GM10266 (cell line): ENCODE data around the gene FAM20C.

Experiments
- DNase-seq: peaks from one replicate; pipeline ENCODE4 v3.0.0; 2012; ENCODE audit errors: extremely low spot score
- TF ChIP-seq, protein P1 (sequence below): IDR thresholded peaks from 2 replicates; pipeline ENCODE4 v1.5.1; 2012; ENCODE audit warnings: mild to moderate bottlenecking, low read depth; ENCODE audit not compliant: control insufficient read depth, insufficient read depth; ENCODE audit errors: missing control alignments

The FAM20C gene

DNA sequence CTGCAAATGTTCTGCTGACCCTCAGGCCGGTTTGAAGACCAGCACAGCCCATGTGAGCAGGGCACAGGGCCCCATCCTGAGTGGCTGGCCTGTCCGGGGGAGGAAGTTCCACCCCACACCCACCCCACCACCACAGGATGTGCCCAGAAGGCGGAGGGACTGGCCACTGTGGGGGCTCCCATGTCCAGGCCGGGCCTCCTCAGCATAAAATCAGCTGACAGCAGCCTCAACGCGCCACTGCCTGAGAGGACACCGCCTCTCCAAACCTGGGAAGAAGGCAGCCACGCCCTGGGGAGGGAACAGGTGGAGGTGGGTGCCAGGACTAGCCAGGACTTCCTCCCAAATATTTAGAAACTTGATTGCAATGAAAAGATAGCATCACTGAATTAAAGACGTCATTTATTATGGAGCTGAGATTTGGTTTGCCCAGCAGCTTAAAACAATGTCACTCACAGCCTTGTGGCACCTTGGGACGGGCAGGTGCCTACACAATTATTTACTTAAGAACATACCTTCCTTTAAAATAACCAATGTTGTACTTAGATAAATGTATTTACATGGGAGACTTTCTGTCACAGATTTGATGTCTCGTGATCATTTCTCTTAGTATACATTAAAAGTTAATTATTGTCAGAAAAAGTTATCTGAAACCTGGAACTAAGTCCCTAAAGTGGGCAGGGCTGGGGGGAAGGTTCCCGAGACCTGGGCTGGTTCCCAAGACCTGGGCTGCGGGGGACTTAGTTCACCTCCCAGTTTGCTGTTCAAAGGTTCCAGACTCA lies 27.3 kb upstream of the FAM20C start:
- TF ChIP-seq, protein P1, sequence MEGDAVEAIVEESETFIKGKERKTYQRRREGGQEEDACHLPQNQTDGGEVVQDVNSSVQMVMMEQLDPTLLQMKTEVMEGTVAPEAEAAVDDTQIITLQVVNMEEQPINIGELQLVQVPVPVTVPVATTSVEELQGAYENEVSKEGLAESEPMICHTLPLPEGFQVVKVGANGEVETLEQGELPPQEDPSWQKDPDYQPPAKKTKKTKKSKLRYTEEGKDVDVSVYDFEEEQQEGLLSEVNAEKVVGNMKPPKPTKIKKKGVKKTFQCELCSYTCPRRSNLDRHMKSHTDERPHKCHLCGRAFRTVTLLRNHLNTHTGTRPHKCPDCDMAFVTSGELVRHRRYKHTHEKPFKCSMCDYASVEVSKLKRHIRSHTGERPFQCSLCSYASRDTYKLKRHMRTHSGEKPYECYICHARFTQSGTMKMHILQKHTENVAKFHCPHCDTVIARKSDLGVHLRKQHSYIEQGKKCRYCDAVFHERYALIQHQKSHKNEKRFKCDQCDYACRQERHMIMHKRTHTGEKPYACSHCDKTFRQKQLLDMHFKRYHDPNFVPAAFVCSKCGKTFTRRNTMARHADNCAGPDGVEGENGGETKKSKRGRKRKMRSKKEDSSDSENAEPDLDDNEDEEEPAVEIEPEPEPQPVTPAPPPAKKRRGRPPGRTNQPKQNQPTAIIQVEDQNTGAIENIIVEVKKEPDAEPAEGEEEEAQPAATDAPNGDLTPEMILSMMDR, result no peak
- no peak for DNase-seq

GRCh38 chr7:165661-166337 lies 26.6 kb upstream of the FAM20C start:
- TF ChIP-seq, protein P1, result no peak
- no peak for DNase-seq

DNA sequence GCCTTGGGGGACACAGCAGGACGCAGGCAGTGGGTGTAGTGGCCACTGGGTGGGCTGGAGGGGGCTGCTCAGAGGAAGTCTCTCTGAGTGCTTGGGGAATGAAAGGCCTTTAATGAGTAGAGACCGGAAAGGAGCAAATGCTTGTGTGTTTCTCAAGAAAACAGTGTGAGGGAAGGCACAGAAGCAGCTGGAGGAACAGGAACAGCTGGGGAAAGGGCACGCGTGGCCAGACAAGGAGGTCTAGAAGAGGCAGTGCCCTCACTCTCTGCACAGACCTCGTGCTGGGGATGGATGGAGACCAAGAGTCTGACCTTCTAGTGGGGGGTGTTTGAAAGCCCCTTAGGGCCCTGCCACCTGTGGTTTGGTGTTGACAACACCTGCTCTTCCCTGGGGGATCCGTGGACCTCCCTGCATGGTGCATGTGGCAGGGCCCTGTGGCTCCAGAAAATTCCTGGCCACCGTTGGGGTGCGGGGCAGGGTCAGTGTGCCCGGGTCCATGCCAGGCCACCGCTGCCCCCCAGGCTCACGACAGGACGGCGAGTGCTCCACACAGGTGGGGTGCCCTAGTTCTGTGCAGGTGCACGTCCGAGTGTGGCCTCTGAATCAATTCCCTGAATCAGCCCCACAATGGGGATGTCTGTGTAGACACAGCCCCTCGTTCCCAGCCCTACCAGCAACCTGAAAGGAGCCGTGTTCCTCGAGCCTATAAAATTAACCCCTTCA lies 25.9 kb upstream of the FAM20C start:
- no peak for DNase-seq
- TF ChIP-seq, protein P1, result no peak

DNA sequence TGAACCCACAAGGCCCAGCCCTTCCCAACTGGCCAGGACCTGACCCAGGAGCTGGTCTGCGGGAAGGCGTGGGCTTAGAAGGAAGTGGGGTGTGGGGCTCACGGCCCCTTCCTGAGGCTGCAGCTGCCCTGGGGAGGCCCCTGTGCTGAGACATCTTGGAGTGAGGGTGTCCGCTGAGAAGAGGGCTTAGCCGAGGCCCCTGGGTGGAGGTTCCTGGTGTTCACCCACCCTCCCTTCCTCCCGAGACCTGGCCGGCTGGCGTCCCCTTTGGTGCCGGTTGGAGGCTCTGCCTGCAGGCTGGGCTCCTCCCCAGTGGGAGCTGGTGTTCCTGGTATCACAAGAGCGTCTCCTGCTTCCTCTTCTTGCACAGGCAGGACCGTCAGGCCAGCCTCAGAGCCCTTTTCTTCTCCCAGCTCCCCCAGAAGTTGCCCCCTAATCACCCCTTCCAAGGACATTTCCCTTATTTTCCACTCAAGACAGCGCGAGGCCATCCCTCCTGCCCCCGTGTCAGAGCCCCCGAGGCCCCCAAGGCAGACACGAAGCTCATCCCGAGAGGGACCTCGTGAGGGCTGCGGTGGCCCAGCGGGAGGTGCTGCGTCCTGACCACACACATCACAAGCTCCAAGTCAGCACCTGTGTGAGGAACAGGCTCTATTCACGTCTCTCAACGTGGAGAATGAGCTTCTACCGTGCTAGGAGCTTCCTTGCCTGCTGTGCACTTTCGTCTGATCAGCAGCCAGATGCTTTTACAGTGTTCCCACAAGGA lies 25.1 kb upstream of the FAM20C start:
- DNase-seq, result no peak
- TF ChIP-seq, protein P1, result no peak

GRCh38 chr7:167976-168791 lies 24.2 kb upstream of the FAM20C start:
- TF ChIP-seq, protein P1, result no peak
- no peak for DNase-seq
